ENCODE results near the gene NPPA.
A peak's percentile ranks its signal among the peaks of the same experiment; 100 is the strongest.

Gene NPPA

DNA sequence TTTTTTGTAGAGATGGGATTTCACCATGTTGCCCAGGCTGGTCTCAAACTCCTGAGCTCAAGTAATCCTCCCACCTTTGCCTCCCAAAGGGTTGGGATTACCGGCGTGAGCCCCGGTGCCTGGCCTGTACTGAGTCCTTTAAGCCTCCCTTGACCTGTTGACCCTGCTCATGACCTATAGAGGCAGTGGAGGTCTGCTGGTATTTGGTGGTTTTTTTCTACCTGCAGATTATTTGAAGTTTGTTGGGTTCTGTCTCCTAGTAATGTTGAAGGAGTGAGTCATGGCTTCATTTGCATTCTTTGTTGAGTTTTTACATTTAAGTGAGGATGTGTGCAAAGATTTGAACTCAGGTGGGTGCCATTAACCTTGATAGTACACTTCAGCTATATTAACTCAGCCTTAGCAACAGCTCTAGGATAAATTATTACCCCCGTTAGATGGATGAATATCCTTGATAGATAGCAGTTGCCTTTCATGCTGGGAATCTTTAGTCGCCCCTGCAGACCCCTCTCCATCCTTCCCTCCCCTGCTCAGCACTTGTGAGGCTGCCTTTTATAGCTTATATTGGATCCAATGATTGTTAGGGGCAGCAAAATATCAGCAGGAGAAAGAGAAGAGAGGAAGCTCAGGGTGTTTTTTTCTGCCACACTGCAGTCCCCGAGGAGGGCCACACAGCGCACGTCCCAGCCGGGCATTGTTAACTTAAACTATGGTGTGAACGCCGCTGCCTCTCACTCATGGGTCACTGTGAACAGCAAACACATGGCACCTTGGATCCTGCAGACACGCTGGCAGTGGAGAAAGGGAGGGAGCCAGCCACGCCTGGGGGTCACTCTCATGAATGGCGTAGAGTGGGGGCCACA is 26.0 kb upstream of the NPPA start:
- DNase-seq = no peak

DNA sequence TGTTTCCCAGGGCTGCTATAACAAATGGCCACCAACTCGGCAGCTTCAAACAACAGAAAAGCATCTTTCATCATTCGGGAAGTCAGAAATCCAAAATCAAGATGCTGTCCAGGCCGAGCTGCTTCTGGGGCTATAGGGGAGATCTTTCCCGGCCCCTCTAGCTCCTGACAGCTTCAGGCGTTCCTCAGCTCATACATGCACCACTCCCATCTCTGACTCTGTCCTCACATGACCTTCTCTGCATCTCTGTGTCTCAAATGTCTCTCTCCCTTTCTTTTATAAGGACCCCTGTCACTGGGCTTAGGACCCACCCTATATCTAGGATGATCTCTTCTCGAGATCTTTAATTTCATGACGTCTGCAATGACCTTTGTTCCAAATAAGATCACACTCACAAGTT is 25.0 kb upstream of the NPPA start:
- DNase-seq = no peak

DNA sequence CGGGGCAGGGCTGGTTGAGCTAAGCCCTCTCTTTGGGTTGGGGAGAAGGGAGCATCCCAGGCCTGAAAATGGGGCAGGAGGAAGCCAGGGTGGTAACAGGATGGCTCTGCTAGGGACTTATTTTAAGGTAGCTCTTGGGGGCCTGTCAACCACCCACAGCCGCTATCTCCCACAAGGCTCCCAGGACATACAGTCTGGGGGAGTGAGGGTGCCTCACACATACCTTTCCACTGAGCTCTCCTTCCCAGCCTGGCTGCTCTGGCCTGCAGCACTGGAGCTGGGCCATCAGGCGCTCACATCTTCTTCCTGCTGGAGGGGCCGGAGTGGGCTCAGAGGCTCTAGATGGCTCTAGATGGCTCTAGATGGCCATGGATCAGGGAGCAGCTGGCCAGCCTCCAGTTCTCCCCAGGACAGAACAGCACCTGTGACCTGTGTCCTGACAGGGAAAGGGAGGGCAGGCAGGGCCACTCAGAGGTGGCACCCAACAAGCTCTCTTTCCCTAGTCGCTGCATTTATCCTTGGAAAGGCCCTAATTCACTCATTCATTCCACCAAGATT is 22.1 kb upstream of the NPPA start:
- DNase-seq = no peak

DNA sequence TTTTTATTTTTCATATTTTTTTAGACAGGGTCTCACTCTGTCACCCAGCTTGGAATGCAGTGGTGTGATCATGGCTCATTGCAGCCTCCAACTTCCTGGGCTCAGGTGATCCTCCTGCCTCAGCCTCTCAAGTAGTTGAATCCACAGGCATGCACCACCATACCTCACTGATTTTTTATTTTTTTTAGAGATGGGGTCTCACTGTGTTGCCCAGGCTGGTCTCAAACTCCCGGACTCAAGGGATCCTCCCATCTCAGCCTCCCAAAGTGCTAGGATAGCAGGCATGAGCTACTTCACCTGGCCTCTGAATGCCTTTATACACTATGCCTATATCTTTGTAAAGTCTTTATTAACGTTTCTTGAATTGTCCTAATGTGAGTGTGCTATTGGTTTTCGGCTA is 21.5 kb upstream of the NPPA start:
- DNase-seq = no peak

DNA sequence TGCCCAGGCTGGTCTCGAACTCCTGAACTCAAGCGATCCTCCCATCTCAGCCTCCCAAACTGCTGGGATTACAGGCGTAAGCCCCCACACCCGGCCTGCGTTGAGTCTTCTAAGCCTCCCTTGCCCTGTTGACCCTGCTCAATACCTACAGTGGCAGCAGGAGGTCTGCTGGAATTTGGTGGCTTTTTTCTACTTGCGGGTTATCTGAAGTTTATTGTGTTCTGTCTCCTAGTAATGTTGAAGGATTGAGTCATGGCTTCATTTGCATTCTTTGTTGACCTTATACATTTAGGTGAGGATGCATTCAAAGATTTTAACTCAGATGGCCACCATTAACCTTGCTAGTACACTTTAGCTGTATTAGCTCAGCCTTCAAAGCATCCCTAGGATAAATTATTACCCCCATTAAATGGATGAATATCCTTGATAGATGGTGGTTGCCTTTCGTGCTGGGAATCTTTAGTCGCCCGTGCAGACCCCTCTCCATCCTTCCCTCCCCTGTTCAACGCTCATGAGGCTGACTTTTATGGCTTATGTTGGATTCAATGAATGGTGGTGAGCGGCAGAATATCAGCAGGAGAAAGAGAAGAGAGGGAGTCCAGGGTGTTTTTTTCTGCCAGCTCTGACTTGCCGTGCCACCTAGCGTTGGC is 20.9 kb upstream of the NPPA start:
- DNase-seq = no peak

DNA sequence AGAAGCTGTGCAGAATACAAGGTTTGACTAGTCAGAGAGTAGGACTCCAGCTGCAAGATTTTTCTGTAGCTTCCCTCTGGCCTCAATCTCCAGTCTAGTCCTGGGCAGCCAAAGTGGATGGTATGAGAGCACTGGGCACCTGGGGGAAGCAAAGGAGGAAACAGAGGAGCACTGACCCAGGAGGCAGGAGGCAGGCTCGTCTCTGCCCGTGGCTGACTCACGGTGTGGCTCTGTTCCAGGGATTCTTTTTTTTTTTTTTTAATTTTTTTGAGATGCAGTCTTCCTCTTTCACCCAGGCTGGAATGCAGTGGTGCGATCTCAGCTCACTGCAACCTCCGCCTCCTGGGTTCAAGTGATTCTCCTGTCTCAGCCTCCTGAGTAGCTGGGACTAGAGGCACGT is 15.3 kb upstream of the NPPA start:
- peak; percentile 4 for DNase-seq

DNA sequence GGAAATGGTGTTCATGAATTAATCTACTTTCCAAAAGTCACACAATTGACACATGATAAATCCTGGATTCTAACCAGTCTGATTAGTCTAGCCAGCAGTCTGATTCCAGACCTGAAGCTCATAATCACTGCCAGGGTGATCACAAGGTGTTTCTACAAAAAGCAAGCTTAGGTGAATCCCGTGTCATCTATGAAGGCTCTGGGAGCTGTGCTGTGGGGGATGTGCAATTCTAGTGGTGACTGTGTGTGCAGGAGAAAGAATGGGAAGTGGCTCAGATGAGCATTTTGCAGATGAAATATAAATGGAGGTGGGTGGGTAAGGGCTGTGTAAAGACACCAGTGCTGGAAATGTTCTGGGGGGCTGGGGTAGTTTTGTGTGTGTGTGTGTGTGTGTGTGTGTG is 13.0 kb upstream of the NPPA start:
- no peak for DNase-seq

DNA sequence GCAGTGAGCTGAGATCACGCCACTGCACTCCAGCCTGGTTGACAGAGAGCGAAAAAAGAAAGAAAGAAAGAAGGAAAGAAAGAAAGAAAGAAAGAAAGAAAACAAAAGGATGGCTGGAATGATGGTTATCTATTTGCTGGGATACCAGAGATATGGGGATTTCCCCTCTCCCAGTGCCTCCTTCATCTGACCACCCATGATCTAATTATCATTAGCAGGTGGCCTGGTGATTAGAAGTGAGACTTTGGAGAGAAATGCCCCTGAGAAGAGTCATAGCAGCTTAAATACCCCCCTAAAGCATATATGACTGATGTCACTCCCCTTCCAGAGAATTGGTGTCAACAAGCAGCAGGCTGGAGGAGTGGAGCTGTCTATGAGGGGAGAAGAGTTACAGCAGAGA is 12.5 kb upstream of the NPPA start:
- DNase-seq = no peak

DNA sequence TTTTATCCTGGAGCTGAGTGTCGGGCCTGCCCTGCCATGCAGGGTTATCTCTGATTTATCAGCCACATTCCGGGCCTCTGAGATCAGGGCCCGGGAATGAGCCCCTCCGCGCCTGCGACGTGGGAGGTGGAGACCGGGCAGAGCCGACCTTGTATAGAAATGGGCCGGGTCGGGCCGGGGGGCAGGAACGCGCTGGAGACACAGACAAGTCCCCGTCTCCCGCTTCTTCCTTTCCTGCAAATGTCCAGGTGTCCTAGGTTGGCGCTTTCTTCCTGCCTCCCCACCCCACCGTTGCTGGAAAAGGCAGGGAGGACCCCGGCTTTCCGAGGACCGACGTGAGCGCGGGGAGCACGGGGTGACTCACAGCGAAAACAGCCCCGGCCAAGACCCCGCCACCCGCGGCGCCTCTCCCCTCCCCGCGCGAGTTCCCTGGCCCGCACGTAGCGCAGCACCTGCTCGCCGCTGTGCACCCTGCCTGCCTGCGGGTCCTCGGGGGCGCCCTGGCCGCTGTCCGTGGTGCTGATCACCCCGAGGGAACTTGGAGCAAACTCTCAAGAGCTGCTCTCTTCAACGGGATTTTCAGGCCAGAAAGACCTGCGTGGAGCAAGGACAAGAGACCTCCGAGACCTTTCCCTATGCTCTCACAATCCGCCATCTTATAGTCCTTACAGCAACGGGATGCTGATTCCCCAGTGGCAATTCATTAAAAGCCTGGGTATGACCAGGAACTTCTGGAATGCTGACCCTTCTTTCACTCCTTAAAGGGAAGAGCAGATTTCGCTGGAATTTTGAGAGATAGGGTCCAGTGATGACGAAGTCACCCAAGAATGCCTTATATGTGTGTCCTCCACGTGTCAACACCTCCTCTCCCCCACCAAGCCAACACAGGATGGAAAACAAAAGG is 11.6 kb upstream of the NPPA start:
- no peak for DNase-seq

DNA sequence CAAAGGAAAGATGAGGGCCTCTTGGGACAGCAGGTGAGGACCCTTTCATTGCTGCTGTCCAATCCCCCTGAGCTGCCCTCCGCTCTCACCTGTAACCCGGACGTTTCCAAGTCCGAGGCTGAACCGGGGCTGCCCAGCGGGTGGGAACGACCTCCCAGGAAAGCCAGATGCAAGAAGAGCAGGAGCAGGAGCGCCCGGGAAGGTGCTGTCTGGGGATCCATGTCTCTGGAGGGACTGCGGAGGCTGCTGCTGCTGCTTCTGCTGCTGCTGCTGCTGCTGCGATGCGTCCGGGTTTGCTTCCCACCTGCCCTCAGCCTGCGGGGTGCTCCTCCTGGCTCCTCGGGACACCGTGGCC is 11.0 kb upstream of the NPPA start, which contains the start of gene NPPB:
Gene NPPB, minus strand, starts transcription at position 333 of the 355 bp plus-strand sequence. Its CDS starts 112 bp downstream, at position 221.
- DNase-seq = no peak

DNA sequence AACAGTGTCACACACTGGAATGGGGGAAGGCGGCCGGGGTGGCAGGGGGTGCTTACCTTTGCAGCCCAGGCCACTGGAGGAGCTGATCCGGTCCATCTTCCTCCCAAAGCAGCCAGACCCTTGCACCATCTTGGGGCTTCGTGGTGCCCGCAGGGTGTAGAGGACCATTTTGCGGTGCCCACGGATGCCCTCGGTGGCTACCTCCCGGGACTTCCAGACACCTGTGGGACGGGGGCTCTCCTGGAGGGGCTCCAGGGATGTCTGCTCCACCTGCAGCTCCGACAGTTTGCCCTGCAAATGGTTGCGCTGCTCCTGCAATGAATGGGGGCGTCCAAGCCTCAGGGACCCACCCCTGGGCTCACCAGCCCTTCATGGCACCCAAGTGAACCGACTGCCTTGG is 10.6 kb upstream of the NPPA start:
- no peak for DNase-seq

DNA sequence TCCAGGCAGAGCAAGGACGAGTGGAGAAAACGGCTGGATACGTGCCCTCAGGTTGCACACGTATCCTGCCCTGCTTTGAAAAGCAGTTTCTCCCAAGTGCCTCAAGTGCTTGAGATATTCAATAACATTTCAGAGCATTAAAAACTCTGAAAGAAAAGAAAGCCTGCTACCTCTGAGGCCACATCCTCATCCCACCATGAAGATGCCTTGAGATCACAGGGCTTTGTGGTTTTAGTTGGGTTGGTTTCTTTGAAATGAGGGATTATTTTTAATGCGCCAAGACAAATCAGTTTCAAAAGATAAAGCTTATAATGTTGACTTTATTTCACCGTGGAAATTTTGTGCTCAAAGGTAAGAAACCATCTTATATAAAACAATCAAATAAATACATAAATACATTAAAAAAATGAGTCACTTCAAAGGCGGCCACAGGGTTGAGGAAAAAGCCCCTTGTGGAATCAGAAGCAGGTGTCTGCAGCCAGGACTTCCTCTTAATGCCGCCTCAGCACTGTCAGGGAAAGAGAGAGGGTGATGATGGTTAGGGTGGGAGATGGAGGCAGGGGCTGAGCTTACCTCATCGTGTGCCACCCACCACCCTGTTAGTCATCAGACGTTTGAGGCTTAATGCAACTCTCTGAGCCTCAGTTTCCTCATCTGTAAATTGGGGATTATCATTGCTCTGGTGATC is 9.7 kb upstream of the NPPA start:
- DNase-seq = no peak

DNA sequence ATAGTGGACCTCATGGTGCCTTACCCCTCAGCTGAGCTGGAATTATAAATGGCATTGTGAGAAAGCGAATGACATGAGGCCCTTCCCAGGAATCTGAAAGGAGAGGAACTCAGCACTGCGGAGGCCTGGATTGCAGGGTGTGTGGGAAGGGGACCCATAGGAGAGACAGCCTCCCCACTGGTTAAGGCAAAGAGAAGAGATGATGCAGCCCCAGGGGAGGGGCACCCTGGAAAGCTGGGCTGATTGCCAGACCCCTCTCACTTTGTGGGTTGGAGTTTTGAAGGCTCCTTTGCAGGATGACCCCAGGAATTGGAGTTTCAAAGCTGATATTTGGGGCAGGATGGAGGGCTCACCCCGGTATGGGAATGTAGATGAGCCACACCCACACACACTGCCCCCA is 9.1 kb upstream of the NPPA start:
- no peak for DNase-seq

DNA sequence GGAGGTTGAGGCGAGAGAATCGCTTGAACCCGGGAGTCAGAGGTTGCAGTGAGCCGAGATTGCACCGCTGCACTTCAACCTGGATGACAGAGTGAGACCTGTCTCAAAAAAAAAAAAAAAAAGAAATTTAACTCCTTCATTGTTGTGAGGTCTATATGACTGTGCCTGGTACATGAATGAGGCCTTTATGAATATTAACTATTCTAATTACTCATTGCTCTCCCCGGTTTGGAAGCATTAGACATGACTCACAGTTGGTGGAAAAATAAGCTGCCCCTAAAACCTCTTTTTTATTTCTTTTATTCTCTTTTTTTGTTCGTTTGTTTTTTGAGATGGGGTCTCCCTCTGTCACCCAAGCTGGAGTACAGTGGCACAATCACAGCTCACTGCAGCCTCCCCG is 7.8 kb upstream of the NPPA start:
- DNase-seq = no peak

DNA sequence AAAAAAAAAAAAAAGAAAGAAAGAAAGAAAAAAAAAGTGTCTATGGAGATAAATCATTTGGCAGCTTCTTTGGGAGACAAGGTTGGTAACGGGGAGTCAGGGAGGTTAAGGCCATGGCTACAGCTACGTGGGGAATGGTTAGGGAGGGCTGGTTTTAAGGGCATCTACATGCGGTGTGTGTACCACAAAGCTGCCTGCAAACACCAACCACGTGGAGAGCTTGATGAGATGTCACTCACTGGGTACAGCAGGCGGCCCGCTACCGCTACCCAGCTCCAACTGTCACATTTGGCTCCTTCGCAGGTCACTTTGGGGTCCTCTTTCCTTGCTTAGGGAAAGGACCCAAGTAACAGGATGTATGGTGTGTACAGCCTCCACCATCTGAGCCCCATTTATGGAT is 6.9 kb upstream of the NPPA start:
- DNase-seq = no peak

DNA sequence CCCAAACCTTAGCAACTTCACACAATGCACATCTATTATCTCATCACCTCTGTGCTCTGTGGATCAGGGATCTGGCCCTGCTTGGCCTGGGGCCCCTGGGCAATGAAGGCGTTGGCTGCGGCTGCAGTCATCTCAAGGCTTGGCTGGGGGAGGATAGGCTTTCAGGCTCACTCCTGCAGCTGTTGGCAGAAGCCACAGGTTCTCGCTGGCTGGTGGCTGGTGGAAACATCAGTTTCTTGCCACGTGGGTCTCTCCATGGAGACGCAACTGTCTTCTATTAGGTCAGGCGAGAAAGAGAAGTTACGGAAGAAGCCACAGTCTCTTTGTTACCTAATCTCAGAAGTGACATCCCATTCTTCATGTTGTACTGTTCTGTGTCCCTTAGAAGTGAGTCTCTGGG is 3.6 kb upstream of the NPPA start:
- no peak for DNase-seq

DNA sequence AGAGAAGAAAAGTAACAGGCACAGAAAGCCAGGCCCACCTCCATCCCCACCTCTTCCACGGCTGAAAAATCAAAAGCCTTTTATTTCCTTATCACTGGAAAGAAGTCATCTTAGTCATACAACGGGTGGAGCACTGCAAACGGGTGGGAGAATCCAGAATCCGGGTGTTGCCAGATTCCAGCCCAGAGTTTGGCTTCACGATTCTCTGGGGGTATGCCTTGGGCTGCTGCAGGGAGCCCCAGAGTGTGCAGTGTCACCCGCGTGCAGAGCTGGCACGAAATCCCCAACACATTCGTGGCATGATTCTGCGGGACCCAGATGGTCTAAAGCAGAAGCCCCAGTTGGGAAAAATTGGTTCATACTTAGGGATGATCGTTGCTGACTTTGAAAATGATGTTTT is 2.6 kb upstream of the NPPA start:
- no peak for DNase-seq

DNA sequence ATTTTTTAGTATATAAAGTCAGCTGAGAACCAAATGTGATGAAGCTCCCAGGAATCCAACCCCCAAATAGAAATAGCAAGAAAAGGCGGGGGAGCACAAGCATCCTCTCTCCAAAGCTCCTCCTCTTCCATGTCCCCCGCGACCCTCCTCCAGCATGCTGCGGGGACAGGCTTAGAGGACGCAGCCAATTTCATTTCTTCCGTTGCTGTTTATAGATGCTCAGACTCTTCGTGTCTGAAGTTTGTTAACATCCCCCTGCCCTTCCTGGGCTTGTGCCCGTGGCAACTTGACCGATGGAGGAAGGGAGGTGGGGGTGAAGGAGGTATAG is 754 bp upstream of the NPPA start:
- no peak for DNase-seq

DNA sequence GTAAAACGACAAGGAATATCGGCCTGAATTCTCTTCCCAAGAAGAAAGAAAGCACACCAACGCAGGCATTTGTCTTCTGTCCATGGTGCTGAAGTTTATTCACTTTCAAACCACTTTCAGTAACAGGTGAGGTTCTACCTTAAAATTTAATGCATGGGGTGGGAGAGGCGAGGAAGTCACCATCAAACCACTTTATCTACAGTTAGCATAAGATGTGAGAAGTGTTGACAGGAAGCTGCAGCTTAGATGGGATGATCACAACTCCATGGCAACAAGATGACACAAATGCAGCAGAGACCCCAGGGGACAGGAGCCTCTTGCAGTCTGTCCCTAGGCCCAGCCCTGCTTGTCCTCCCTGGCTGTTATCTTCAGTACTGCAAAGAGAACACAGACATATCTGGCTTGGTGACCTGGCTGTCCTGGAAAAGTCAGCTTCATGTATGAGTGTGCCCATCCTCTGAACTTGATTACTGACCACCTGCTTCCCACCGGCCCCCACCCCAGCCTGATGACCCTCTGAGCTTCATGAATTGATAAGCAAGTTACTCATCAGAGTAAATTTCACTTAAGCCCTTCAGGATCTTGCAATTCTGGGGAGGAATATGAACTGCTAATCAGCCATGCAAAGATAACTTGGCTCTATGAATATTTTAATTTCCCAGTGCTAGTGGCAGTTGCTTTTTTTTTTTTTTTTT is 1.8 kb downstream of the NPPA start:
- DNase-seq = peak; percentile 6

DNA sequence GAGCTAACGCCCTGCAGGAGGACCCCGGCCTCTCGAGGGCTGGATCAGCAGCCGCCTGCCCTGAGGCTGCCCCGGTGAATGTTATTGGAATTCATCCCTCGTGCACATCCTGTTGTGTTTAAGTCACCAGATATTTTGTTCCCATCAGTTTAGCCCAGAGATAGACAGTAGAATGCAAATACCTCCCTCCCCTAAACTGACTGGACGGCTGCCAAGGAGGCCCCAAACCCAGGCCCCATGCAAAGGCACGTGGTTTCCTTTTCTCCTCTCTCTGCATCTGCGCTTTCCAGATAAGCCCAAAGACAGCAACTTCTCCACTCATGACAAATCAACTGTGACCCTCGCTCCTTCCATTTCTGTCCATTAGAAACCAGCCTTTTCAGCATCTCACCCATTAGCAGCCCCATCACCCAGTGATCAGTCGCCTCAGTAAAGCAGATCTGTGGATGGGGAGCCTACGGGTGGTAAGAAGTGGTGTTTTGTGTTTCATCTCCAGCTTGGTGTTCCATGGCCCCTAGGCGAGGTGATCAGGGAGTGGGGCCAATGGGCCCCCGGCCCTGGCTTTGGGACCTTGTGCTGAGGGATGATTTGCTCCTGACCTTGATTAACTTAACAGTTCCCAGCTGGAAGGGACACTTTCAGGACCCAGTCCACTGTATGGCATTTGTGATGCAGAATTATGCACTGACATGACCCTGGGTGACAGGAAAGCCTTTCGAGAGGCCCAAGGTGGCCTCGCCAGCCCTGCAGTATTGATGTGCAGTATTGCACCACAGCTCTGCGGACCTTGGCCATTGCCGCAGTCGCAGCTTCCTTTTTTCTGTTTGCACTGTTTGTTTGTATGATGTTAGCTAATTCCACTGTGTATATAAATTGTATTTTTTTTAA is 5.2 kb downstream of the NPPA start:
- peak; percentile 10 for DNase-seq
